ENCODE results near the gene GATAD2A.

DNA sequence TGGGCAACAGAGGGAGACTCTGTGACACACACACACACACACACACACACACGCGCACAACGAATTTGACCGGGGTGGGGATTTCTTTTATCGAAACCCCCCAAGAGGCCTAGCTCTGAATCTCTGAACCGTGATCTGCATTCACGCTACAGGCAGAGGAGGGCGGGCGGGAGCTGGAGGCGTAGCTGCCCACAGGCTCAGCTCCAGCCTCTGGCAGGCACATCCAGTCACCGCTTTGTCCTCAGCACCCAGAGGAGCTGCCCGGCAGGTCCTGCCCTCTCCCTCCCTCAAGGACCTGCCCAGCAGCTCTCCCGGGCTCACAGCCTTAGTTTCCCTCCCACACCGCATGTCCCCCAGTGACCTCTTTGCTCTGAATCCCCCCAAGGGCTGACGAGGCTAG lies 152.6 kb downstream of the GATAD2A start:
- TF ChIP-seq TAF15 (IDR thresholded peaks at IDR 0.05; ENCODE audit: low read depth, low read length) (no peak), MGA (IDR thresholded peaks at IDR 0.05) (no peak), ZNF644 (tag; IDR thresholded peaks at IDR 0.05; ENCODE audit: low read depth) (no peak)
